GM19035 (cell line): ENCODE measurements around the gene TRIP4.
"Not testable (repeated sequence)": the region's sequence is repeated elsewhere in the genome, so short reads cannot be mapped to it uniquely, and the experiment has no call there.

Experiments used
- ATAC-seq: cut with Tn5 transposase; IDR thresholded peaks from one replicate; pipeline ENCODE4 v1.9.1; 2021; ENCODE audit not compliant: unreplicated experiment

The TRIP4 gene

GRCh38 chr15:64380130-64380870 lies 7.3 kb upstream of the TRIP4 start:
- not testable (repeated sequence) for ATAC-seq

DNA sequence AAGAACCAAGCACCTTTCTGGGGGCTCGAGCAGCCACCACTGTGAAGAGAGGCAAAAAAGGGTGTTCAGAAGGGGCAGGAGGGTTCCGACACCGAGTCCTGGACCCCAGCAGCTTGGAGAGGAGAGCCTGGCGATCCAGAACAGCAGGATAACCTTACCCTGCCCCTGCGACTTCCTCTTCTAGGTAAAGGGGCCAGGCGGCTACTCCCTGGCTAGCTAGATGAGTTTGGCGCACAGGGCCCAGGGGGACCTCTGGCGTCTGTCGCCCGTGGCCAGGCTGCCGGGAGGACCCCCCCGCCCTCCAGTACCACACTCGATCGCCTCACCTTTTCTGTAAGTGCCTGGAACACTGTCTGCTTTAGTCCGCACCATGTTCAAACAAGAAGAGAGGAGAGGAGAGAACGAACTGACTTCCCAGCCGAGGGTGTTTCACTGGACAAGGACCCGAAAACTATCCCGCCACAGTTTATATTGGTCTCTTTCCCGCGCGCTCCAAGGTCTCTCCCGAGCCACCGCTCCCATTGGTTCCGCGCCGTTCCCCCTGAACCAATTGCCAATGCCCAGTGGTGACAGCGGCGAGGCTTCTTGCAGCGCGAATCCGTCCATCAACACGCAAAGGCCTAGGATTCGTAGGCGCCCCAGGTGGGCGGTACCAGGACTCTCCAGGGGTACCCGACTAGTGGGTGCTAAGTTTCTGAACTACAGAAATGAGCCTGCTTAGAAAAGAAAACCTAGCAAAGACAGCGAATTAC lies 6.5 kb upstream of the TRIP4 start, which contains the start of gene PCLAF:
PCLAF (minus strand) TSS at position 442 of the 752 bp plus-strand sequence; CDS start at position 372, 70 bp downstream.
- peak; percentile 98 for ATAC-seq

GRCh38 chr15:64383760-64384159 lies 3.9 kb upstream of the TRIP4 start:
- ATAC-seq: no peak

- no peak for ATAC-seq
These were observed 1.3 kb upstream of the TRIP4 start for GRCh38 chr15:64386291-64386690.

DNA sequence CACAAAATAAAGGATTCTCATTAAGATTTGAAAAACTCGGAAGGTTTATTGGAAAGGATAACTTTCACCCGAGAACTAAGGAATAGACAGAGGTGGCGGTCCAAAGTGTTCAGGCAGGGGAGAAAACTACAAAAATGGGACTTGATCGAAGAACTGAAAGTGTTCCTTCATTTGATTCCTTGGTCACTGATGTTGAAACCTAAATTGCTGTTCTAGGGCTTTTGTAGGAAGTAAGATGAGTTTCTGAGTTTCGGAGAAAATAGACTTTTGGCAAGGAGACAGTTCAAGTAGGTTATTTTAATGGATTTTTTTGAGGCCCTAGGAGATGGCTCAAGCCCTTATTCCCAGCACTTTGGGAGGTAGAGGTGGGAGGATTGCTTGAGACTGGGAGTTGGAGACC lies 1.4 kb downstream of the TRIP4 start:
- no peak for ATAC-seq

- not testable (repeated sequence) for ATAC-seq
These were observed 4.8 kb downstream of the TRIP4 start for GRCh38 chr15:64392471-64392870.

DNA sequence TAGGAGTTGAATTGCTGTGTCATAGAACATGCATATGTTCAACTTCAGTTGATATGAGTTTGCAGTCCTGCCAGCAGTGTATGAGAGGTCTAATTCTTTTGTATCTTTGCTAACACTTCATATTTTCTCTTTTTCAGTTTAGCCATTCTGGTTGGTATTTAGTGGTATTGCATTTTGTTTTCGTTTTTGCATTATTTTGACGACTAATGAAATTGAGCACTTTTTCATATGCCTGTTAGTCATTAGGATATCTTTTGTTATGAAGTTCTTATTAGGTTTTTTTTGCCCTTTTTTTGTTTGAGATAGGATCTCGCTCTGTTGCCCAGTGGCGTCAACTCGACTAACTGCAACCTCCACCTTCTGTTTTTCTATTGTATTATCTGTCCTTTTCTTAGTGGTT lies 9.2 kb downstream of the TRIP4 start:
- no peak for ATAC-seq

GRCh38 chr15:64398575-64398974 lies 10.9 kb downstream of the TRIP4 start:
- ATAC-seq: no peak

DNA sequence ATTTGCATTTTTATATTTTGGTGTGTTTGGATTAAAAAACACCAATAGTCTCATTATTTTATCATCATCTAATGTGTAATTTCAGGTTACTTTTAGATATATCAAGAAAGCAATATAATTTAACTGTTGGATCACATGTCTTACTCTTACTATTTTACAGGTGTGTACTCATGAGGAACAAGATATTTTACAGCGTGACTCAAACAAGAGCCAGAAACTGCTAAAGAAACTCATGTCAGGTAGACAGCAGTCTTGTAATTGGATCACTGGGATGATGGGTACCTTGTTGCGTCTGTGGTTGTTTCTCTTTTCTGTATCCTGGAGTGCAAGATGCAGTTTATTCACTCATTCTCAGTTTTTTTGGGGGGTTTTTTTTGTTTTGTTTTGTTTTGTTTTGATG lies 12.9 kb downstream of the TRIP4 start:
- no peak for ATAC-seq

- ATAC-seq: no peak
These were observed 24.6 kb downstream of the TRIP4 start for GRCh38 chr15:64412216-64412615.

DNA sequence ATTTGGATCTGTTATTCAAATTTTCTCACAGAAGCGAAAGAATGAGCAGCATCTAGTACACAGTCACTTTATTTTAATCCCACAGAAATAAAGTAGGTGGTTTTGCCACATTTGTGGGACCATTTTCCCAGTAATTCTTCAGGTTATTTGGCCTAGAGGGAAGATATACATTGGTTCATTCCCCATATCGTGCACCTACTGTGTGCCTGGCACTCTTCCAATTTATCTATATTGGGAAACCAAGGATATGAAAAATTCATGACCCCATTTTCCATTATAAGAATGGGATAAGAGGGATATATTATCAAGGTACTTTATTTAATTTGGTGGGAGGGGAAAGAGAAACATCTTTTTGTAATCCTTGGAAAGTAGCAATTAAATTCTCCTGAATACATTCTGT lies 35.1 kb downstream of the TRIP4 start:
- ATAC-seq: no peak

GRCh38 chr15:64423970-64424369 lies 36.3 kb downstream of the TRIP4 start:
- no peak for ATAC-seq

GRCh38 chr15:64425221-64425620 lies 37.6 kb downstream of the TRIP4 start:
- ATAC-seq: no peak

DNA sequence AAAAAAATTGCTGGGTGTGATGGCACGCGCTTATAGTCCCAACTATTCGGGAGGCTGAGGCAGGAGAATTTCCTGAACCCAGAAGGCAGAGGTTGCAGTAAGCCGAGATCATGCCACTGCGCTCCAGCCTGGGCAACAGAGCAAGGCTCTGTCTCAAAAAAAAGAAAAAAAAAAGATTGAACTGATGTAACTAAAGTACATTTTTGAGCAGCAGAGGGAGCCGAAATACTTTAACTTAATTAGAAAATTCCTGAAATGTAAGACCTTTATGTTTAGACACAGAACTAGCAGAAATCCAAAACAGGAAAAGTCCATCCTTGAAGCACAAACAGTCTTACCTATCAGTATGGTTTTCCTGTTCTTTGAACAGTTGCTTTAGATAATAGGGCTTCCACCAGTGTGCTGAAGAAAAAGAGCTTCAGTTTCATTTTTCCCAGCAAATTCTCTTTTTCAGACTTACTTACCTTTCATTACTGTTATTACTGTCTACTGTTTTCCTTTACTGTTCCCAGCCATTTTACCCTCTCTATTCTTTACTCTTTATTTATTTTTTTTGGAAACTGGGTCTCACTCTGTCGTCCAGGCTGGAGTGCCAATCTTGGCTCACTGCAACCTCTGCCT lies 39.3 kb downstream of the TRIP4 start:
- no peak for ATAC-seq

DNA sequence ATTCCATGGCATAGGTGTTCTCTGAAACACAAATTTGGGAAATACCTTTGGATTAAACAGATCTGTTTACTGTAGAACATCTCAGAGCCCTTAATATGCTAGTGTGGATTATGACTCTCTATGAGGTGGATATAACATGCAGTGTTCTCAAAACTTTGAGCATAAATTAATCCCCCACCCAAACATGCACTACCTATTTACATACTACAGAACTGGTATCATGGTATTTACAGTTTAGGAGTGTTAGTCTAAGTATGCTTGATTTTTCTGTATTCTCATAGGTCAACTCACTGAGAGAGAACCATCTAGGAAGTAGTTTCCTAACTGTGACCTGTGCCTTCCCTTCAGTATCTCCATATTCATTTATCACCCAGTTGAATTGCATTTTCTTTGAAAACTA lies 41.8 kb downstream of the TRIP4 start:
- ATAC-seq: no peak

GRCh38 chr15:64430000-64430735 lies 42.5 kb downstream of the TRIP4 start:
- no peak for ATAC-seq

DNA sequence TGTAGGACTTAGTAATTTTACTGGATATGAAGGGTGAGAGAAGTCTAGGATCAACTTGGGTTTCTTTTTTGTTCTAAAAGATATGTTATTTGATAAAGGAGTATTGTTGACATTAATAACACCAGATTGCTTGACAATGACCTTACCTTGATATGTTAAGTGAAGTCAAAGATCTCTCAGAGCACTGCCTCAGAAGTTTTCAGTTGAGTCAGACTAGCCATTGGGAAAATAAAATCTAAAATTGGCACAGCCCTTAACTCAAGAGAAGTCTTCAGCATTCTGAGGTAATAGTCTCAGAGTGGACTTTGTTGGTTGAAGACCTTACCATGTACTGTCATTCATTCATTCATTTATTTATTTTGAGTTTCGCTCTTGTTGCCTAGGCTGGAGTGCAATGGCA lies 50.3 kb downstream of the TRIP4 start:
- ATAC-seq: no peak

GRCh38 chr15:64438653-64439447 lies 51.2 kb downstream of the TRIP4 start:
- ATAC-seq: no peak

DNA sequence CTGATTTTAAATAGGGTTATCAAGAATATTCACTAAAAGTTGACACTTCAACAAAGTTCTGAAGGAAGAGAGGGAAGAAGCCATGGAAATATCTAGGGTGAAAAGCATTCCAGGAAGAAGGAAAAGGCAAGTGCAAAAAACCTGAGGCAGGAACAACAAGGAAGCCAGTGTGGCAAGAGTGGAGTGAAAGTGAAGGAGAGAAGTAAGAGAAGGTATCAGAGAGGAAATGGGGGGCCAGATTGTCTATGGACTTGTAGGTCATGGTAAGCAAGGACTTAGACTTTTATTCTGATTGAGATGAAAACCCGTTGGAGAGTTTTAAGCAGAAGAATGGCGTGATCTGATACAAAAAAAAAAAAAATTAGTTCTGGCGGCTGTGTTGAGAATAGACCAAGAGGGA lies 54.2 kb downstream of the TRIP4 start:
- ATAC-seq: no peak

DNA sequence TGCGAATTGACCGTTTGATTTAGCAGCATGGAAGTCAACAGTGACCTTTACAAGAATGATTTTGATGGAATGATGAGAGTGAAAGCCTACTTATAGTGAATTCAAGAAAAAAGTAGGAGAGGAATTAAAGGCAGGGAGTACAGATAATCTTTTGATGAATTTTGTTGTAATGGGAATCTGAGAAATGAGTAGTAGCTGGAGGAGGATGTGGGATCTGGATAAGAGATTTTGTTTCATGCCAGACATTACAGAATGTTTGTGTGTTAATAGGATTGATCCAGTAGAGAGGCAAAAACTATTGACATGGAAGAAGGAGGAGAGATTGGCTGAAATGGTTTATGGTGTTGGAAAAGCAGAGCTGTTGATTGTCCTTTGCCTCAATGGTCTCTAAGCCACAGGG lies 55.4 kb downstream of the TRIP4 start:
- ATAC-seq: no peak
